HG03097 (cell line): ENCODE results near the gene HIGD1A.
A peak's percentile ranks its signal among the peaks of the same experiment; 100 is the strongest.

ENCODE experiments used
- ATAC-seq: cut with Tn5 transposase; IDR thresholded peaks from one replicate; pipeline ENCODE4 v1.9.1; 2021; ENCODE audit not compliant: unreplicated experiment, low FRiP score

HIGD1A gene

GRCh38 chr3:42801784-42802183 lies 2.5 kb downstream of the HIGD1A start:
- no peak for ATAC-seq

- ATAC-seq, result no peak
Observed at GRCh38 chr3:42801048-42801620, 3.2 kb downstream of the HIGD1A start.

- ATAC-seq, result no peak
Observed at GRCh38 chr3:42800251-42800650, 4.0 kb downstream of the HIGD1A start.

- no peak for ATAC-seq
Observed at GRCh38 chr3:42799376-42799775, 4.9 kb downstream of the HIGD1A start.

- no peak for ATAC-seq
Observed at GRCh38 chr3:42796332-42796885, 7.9 kb downstream of the HIGD1A start.

- ATAC-seq, result no peak
Observed at GRCh38 chr3:42795621-42796181, 8.6 kb downstream of the HIGD1A start.

GRCh38 chr3:42790714-42791229 lies 13.5 kb downstream of the HIGD1A start:
- no peak for ATAC-seq

GRCh38 chr3:42786631-42787030 lies 17.7 kb downstream of the HIGD1A start:
- no peak for ATAC-seq

GRCh38 chr3:42786212-42786611 lies 18.1 kb downstream of the HIGD1A start:
- ATAC-seq, result no peak

GRCh38 chr3:42780892-42781700 lies 23.2 kb downstream of the HIGD1A start:
- peak; percentile 55 for ATAC-seq

GRCh38 chr3:42780398-42780797 lies 23.9 kb downstream of the HIGD1A start:
- no peak for ATAC-seq

GRCh38 chr3:42778644-42779043 lies 25.6 kb downstream of the HIGD1A start:
- ATAC-seq, result no peak

- no peak for ATAC-seq
Observed at GRCh38 chr3:42773409-42773751, 30.9 kb downstream of the HIGD1A start.

GRCh38 chr3:42772670-42773408 lies 31.5 kb downstream of the HIGD1A start, which contains the start of gene CCDC13:
TSS of gene CCDC13 (minus strand) at chr3:42773253. CDS start at chr3:42758345, 14,908 bp downstream.
- peak; percentile 95 for ATAC-seq

GRCh38 chr3:42771271-42771670 lies 33.0 kb downstream of the HIGD1A start:
- ATAC-seq, result no peak

GRCh38 chr3:42769477-42770131 lies 34.7 kb downstream of the HIGD1A start:
- no peak for ATAC-seq

- no peak for ATAC-seq
Observed at GRCh38 chr3:42764561-42765295, 39.6 kb downstream of the HIGD1A start.

- no peak for ATAC-seq
Observed at GRCh38 chr3:42764115-42764514, 40.2 kb downstream of the HIGD1A start.

- ATAC-seq, result no peak
Observed at GRCh38 chr3:42763021-42763420, 41.3 kb downstream of the HIGD1A start.
